H1 (cell line): ENCODE results near the gene KRT7. TPM values are rescaled to one million over a fixed set of nuclear protein-coding genes. Genes with fewer than 3 reads are reported as not detected.

Source experiments
- CEBPB ChIP-seq: IDR thresholded peaks from 2 replicates; pipeline ENCODE4 v1.6.1; 2012; ENCODE audit warnings: low read depth, low read length
- CTBP2 ChIP-seq: IDR thresholded peaks from 2 replicates; pipeline ENCODE4 v1.7.0; 2011; ENCODE audit warnings: borderline replicate concordance, mild to moderate bottlenecking, moderate library complexity, mixed read lengths, low read length; ENCODE audit not compliant: insufficient read depth, insufficient read length
- GABPA ChIP-seq: IDR thresholded peaks from 2 replicates; pipeline ENCODE4 v1.6.1; 2011; ENCODE audit warnings: mild to moderate bottlenecking, low read length, moderate library complexity, borderline replicate concordance; ENCODE audit not compliant: insufficient read depth
- NRF1 ChIP-seq: IDR thresholded peaks from 2 replicates; pipeline ENCODE4 v1.6.1; 2011; ENCODE audit warnings: mild to moderate bottlenecking, low read depth, low read length, improper control_type of control experiment
- POLR2AphosphoS5 ChIP-seq: IDR thresholded peaks from 2 replicates; pipeline ENCODE4 v1.6.1; 2011; ENCODE audit warnings: low read depth, low read length
- SUZ12 ChIP-seq: fragments of 200-600 bp; sonication (generic); IDR thresholded peaks from 2 replicates; pipeline ENCODE4 v1.6.1; 2012; ENCODE audit warnings: mild to moderate bottlenecking, inconsistent platforms, low read length, moderate library complexity, mixed read lengths
- ZNF274 ChIP-seq: IDR thresholded peaks from 2 replicates; pipeline ENCODE4 v1.7.0; 2012; ENCODE audit warnings: low read length, borderline replicate concordance; ENCODE audit errors: extremely low read depth
- polyA plus RNA-seq, 7 experiments: library from polyadenylated mRNA; depleted of rRNA in 3 of 7; stranded (reverse) in 5 of 7; unstranded in 2 of 7; fragments of >200 nt in 5 of 7; fragments of 200-250 nt in 2 of 7; gene quantifications; 1 replicate in 5 of 7; 2 replicates in 1 of 7; 4 replicates in 1 of 7; pipeline versions ENCODE4 v1.2.1 to v1.2.3, GENCODE V29; 2011 to 2013; ENCODE audit warnings: missing spikeins in 2 of 7, mixed read lengths in 2 of 7
- total RNA-seq: library from RNA; stranded (reverse); fragmentation: NEBNext Ultra II Directional; extraction: Animal tissue kit (Norgen Biotek cat#: 25700); gene quantifications from 2 replicates; pipeline ENCODE4 v1.2.1, GENCODE V29; 2021

Gene KRT7
- total and polyA plus RNA-seq, 2 of the 8 experiments (the other 6 are each of a cell fraction or from before 2014, with no cell fraction given): 13.2 to 19.0 TPM

DNA sequence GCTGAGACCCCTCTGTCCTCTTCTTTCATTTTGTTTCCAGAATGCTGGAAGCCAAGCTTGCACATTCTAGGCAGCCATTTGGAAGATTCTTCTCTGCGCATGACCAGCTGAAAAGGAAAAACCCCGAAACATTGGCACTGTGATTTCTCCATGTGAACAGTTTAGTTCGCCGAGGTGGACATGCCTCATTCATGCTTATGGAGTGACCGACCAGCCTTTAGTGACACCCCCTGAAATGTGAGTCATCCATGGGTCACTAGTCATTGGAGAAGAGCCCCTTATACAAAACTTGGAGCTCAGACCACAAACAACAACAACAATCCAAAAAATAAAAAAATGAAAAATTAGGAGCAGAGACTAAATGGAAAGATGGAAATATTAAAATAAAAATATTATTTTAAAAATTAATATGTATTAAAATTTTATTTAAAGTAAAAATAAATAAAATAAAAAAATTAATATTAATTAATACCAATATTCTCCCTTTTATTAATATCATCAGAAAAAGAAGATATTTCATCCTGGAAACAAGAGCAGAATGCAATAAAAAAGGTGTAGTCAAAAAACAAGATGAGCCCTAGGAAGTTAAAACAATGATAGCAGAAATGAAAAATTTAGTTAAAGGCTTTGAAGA is 9.5 kb upstream of the KRT7 start (continued):
- TF ChIP-seq ZNF274: no peak
- no peak for TF ChIP-seq CTBP2
- TF ChIP-seq NRF1: no peak
- TF ChIP-seq SUZ12: no peak
- no peak for TF ChIP-seq GABPA
- TF ChIP-seq POLR2AphosphoS5: no peak
- TF ChIP-seq CEBPB: no peak
- TF ChIP-seq, all 59 proteins: peak for 0
